ENCODE measurements around the gene EML4.

DNA sequence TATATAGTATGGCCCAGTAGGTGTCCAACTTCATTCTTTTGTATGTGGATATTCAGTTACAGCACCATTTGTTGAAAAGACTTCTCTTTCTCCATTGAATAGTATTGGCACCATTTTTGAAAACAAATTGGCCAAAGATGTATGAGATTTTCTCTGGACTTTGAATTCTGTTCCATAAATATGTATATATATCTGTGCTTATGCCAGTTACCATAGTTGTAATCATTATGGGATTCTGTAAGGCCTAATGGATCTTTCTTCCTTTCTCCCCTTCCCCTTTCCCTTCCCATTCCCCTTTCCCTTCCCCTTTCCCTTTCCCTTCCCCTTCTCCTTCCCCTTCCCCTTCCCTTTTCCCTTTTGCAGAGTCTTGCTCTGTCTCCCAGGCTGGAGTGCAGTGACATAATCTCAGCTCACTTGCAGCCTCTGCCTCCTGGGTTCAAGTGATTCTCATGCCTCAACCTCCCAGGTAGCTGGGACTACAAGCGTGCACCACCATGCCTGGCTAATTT lies 140.9 kb downstream of the EML4 start:
- TF ChIP-seq, protein P1, sequence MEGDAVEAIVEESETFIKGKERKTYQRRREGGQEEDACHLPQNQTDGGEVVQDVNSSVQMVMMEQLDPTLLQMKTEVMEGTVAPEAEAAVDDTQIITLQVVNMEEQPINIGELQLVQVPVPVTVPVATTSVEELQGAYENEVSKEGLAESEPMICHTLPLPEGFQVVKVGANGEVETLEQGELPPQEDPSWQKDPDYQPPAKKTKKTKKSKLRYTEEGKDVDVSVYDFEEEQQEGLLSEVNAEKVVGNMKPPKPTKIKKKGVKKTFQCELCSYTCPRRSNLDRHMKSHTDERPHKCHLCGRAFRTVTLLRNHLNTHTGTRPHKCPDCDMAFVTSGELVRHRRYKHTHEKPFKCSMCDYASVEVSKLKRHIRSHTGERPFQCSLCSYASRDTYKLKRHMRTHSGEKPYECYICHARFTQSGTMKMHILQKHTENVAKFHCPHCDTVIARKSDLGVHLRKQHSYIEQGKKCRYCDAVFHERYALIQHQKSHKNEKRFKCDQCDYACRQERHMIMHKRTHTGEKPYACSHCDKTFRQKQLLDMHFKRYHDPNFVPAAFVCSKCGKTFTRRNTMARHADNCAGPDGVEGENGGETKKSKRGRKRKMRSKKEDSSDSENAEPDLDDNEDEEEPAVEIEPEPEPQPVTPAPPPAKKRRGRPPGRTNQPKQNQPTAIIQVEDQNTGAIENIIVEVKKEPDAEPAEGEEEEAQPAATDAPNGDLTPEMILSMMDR (conservative IDR thresholded peaks at IDR 0.05; ENCODE audit: low read length): no peak
- TF ChIP-seq EZH2phosphoT487 (IDR thresholded peaks at IDR 0.05; ENCODE audit: borderline replicate concordance): no peak
